Left cardiac atrium (tissue), 4 donors: ENCODE data around the gene ZBTB12. TPM values are rescaled to one million over a fixed set of nuclear protein-coding genes. Genes with fewer than 3 reads are reported as not detected.
"Not testable (repeated sequence)": the region's sequence is repeated elsewhere in the genome, so short reads cannot be mapped to it uniquely, and the experiment has no call there.

Source experiments
- ATAC-seq, 2 donors: fragments of 200-7000 bp; cut with Tn5 transposase; one replicate each; pipeline ENCODE4 v1.9.1; 2020; ENCODE audit warnings: mild to moderate bottlenecking in 2 of 2, moderate library complexity in 2 of 2
- DNase-seq: peaks from one replicate; pipeline ENCODE4 v3.0.0-alpha.2; 2020
- intact Hi-C, 2 donors: fragments of 100-400 bp; cut with DNase I; formaldehyde crosslinking; loops; one replicate each; pipeline versions ENCODE4 v1.14.1 to v1.15.1; 2022 to 2023
- total RNA-seq, 2 donors: library from RNA; stranded (reverse); fragmentation: NEBNext Ultra II Directional; extraction: Animal tissue kit (Norgen Biotek cat#: 25700); gene quantifications; one replicate each; pipeline ENCODE4 v1.2.1, GENCODE V29; 2021
- donor health status: DM: no; HTN: yes; CAD: no.
- donor health status: DM: no; HTN: yes; CAD: no; lungs with severe emphysema.
- donor health status: DM: yes; HTN: yes; CAD: no.
- donor health status: Dilated cardiomyopathy.

The ZBTB12 gene
- total RNA-seq, 2 donors from 2014 or later, result 2.5 to 4.6 TPM

DNA sequence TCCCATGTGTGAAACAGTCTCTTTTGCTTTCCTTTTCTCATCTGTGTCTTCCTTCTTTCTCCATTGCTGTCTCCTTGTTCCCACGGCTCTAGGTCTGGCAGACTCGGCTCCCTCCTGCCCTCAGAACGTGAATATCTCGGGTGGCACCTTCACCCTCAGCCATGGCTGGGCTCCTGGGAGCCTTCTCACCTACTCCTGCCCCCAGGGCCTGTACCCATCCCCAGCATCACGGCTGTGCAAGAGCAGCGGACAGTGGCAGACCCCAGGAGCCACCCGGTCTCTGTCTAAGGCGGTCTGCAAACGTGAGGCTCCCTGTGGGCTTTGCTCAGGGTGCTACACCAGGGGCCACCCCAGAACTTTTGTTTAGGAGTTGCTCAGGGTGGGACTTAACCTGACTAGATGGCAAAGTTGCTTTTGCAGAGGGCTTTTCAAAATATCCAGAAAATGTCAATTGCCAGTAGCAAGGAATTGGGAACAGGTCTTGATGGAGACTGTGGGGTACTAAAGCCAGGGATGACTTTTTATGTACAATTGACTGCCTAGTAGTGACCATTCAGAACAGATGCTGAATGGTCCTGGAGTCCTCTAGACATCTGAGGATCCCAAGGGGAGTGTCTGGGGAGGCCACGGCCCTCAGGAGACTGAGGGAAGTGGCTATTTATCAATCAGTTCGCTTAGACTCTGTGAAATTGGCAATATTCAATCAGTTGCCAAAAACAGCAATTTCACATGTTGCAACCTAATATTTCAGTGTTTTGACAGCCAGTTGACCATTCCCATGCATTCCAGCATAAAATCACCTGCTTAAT lies 26.2 kb upstream of the ZBTB12 start:
- intact Hi-C loops, result no loop called here
- DNase-seq (no peak), ATAC-seq (peak in 1 of 2 donors; percentile 12)

DNA sequence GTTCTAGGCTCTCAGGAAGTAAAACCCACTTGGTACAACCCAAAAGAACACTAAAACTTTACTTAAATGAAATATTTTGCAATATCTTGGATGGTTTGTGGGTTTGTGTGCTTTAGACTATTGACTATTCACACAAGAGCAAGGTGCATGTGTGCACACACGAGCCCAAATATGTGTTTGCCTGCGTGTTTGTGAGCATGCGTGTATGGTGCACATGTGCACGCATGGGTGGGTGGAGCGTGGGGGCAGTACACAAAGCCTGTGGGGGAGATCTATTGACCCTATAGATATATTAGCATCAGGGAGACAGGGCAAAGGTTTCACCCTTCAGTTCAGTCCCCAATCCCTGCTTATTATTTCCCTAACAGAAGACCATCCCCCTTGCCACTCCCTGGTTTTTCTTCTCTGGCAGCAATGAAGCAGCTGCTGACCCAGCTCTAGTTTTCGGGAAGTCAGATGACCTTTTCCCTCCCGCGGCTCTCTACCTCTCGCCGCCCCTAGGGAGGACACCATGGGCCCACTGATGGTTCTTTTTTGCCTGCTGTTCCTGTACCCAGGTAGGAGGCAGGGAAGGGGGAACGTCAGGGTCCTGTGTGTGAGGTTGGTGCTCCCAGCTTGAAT lies 25.5 kb upstream of the ZBTB12 start, which contains the start of gene C2:
C2 (plus strand) TSS at position 476 of the 621 bp plus-strand sequence; CDS start at position 512, 36 bp downstream.
- DNase-seq, result no peak
- peak; percentile 15 to 47 for ATAC-seq
- intact Hi-C loops, result no loop called here

DNA sequence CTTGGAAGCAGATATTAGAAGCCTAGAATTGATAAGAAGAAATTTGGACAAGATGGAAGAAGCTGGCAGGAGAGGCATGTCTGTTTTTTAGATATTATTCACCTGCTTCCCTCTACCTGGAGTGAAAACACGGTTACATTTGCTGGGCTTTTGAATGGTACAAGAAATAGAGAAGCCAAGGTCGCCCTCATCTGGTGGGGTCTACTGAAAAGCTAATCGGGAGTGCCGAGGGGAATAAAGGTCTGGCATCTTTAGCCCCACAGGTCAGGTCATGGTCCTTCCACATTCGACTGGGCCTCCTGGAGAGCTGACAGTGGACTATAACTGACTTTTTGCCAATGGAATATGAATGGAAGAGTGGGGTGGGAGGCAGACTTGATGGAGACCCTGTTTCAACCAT lies 21.1 kb upstream of the ZBTB12 start:
- no peak for DNase-seq
- ATAC-seq, result peak in 1 of 2 donors; percentile 41
- intact Hi-C loops, result no loop called here

DNA sequence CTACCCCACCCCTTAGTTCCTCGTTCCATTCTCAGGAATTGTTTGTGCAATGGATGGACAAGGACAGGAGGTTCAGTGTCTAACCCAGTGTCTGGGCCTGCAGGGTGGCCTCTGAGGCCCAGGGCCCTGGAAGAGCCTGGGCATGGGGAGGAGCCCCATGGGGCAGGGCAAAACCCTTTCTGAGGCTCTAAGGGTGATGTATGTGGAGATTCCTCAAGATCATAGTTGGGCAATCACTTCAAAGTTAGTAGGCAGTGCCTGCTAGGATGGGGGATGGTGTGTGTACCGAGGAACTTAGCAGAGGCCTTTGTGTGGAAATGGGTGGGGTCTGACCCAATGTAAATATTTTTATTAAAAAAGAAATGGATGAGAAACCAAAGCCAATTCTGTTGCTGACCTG lies 18.9 kb upstream of the ZBTB12 start:
- intact Hi-C loops, result no loop called here
- DNase-seq (no peak), ATAC-seq (peak in 1 of 2 donors; percentile 71)

DNA sequence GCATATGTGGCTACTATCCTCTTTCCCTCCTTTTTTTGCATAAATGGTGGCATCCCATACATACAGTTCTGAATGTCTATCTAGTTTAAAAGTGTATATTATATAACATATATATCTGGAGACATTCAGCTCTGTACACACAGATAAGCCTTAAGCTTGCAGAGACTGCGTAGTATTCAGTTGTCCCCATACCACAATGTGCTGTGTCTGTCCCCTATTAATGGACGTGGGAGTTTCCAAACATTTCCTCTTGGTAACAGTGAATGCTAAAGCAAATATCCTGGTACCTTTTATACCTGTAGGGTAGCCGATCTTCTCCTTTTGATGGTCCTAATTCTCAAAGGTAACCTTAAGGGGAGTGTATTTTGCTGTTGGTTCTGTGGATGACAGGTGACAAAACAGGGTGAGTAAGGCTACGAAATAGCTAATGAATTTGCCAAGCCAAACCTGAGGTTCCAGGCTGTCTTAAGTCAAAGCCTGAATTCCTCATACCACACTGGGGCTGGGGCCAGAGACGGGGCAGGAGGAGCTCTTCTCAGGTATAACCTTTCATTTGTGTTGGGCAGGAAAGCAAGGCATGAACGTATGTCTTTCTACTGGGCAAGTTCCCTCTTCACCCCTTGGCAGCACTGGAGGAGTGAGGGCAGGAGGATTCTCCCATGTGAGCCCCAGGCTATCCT lies 17.9 kb upstream of the ZBTB12 start:
- DNase-seq (no peak), ATAC-seq (no peak)
- intact Hi-C loops, result no loop called here

DNA sequence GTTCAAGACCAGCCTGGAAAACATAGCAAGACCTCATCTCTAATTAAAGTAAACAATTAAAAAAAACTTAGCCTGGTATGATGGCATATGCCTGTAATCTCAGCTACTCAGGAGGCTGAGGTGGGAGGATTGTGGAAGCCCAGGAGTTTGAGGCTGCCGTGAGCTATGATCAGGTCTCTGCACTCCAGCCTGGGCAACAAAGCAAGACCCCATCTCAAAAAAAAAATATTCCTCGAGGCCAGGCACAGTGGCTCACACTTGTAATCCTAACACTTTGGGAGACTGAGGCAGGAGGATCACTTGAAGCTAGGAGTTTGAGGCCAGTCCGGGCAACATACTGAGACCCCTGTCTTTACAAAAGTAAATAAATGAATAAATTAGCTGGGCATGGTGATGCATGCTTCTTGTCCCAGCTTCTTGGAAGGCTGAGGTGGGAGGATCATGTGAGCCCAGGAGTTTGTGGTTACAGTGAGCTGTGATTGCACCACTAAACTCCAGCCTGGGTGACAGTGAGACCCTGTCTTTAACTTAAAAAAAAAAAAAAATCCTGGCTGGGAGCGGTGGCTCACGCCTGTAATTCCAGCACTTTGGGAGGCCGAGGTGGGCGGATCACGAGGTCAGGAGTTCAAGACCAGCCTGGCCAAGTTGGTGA lies 16.3 kb upstream of the ZBTB12 start:
- intact Hi-C loops, result no loop called here
- DNase-seq, result no peak
- no peak for ATAC-seq

DNA sequence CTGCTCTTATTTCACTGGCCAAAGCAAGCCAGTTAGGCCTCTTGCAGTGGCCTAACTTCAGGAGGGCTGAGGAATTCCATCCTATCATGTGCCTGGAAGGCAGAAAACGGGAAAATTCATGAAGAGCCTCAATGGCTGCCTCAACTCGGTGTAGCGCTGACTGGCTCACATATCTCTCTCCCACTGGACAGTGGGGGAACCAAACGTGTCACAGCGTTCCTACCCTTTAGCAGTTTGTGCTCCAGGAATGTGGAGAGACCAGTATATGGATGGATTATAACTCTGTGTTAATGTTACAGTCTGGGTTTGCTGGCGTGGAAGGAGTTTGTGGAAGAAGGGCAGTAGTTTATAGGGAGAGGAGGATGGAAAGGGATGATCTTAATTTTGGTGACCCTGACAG lies 13.9 kb upstream of the ZBTB12 start:
- ATAC-seq (no peak), DNase-seq (no peak)
- intact Hi-C loops, result no loop called here

DNA sequence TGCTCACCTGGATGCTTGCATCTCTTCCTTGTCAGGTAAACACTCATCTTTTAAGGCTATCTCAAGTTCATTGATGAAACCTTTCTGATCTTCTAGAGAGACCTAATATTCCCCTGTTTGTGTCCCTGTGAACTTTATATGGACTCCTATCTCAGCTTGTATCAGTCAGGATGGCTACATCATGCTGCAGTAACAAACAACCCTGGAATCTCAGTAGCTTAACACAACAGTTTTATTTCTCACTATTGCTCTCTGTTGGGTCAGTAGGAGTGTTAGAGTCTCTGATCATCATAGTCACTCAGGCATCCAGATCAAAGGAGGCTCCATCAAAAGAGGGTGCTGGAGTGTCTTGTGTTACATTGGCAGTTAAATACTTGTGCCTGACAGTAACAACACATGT lies 13.5 kb upstream of the ZBTB12 start:
- ATAC-seq (no peak), DNase-seq (no peak)
- intact Hi-C loops, result no loop called here

DNA sequence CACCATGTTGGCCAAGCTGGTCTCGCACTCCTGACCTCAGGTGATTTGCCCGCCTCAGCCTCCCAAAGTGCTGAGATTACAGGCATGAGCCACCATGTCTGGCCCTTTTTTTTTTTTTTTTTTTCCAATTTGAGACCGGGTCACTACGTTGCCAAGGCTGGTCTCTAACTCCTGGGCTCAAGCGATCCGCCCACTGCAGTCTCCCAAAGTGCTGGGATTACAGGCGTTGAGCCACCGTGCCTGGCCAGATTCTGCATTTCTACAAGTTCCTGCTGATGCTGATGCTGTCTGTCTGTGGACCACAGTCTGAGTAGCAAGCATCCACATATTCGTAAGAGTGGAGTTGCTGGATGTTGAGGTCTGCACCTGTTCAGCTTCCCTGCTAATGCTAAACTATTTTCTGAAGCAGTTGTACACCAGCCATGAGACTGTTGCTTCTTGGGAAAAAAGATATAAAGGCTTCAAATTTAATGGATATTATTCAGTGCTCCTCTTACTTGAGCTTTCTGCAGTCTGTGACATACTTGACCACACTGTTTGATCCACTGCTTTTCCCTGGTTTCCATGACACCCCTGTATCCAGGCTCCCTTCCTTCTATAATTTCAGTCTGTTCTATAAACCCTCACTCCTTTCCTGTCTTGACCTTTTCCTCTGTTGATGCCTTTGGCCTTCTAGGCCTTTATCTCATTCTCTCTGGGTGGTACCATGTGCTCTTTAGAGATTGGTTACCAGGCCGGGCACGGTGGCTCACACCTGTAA lies 10.1 kb upstream of the ZBTB12 start:
- ATAC-seq (no peak), DNase-seq (no peak)
- intact Hi-C loops, result no loop called here

DNA sequence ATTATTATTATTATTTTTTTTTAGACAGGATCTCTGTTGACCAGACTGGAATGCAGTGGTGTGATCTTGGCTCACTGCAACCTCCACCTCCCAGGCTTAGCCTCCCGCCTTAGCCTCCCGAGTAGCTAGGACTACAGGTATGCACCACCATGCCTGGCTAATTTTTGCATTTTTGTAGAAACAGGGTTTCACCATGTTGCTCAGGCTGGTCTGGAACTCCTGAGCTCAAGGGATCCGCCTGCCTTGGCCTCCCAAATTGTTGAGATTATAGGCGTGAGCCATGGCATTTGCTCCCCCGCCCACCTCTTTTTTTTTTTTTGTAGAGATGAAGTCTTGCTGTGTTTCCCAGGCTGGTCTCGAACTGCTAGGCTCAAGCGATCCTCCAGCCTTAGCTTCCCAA lies 7.4 kb upstream of the ZBTB12 start:
- not testable (repeated sequence) for DNase-seq, ATAC-seq
- intact Hi-C loops, result loop anchor here in 1 of 2 donors (5.0 kb wide), 1 partner anchor 38 kb away; the partner anchor contains the start of gene CFB

DNA sequence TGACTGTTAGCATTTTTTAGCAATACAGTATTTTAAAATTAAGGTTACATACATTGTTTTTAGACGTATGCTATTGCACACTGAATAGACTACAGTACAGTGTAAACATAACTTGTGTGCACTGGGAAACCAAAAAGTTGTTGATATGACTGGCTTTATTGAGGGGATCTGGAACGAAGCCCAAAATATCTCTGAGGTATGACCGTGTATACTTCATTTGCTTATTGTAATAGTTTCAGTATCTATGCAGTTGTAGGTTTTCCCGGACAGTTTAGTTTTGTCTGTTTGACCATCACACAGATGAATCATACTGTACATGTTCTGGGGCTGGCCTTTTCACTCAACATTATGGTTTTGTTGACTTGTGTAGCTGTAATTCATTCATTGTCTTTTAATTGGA lies 6.9 kb upstream of the ZBTB12 start:
- intact Hi-C loops, result loop anchor here in 1 of 2 donors (5.0 kb wide), 1 partner anchor 39 kb away; the partner anchor contains the start of gene CFB
- ATAC-seq, result no peak

DNA sequence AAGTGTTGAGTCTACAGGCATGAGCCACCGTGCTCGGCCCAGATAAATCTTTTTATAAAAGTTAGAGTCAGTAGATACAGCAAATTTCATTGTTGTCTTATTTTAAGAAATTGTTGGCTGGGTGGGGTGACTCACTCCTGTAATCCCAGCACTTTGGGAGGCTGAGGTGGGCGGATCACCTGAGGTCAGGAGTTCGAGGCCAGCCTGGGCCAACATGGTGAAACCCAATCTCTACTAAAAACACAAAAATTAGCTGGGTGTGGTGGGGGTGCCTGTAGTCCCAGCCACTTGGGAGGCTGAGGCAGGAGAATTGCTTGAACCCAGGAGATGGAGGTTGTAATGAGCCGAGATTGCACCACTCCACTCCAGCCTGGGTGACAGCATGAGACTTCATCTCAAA lies 6.4 kb upstream of the ZBTB12 start:
- DNase-seq, ATAC-seq: not testable (repeated sequence)
- intact Hi-C loops, result loop anchor here in 1 of 2 donors (5.0 kb wide), 1 partner anchor 39 kb away; the partner anchor contains the start of gene CFB

More for the DNA sequence above, 6.9 kb upstream of the ZBTB12 start:
- no peak for DNase-seq

DNA sequence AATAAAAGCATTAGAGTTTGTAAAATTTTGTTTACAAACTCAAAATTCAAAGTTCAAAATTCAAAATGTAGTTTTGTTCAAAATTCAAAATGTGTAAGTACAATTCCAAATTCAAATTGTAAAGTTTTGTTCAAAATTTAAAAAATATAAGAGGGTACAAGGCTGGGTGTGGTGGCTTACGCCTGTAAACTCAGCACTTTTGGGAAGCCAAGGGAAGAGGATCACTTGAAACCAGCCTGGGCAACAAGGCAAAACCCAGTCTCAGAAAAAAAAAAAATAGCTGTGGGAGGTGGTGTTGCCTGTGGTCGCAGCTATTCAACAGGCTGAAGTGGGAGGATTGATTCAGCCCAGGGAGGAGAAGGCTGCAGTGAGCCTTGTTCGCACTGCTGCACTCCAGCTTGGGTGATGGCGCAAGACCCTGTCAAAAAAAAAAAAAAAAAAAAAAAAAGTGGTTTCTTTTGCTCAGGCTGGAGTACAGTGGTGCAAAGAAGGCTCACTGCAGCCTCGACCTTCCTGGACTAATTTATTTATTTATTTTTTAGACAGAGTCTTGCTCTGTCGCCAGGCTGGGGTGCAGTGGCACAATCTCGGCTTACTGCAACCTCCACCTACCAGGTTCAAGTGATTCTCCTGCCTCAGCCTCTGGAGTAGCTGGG lies 5.4 kb upstream of the ZBTB12 start:
- intact Hi-C loops, result loop anchor here in 1 of 2 donors (5.0 kb wide), 1 partner anchor 40 kb away; the partner anchor contains the start of gene CFB
- DNase-seq (no peak), ATAC-seq (peak; percentile 61 to 62)

DNA sequence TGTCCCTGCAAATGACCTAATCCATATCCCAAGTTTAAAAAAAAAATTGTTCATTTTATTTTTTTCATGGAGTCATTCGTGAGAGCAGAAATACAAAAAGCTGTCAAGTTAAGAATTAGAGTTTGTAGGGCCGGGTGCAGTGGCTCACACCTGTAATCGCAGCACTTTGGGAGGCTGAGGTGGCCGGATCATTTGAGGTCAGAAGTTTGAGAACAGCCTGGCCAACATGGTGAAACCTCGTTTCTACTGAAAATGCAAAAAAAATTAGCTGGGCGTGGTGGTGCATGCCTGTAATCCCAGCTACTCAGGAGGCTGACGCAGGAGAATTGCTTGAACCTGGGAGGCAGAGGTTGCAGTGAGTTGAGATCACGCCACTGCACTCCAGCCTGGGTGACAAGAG lies 4.8 kb upstream of the ZBTB12 start:
- intact Hi-C loops, result loop anchor here in 1 of 2 donors (5.0 kb wide), 1 partner anchor 41 kb away; the partner anchor contains the start of gene CFB
- ATAC-seq, DNase-seq: not testable (repeated sequence)

DNA sequence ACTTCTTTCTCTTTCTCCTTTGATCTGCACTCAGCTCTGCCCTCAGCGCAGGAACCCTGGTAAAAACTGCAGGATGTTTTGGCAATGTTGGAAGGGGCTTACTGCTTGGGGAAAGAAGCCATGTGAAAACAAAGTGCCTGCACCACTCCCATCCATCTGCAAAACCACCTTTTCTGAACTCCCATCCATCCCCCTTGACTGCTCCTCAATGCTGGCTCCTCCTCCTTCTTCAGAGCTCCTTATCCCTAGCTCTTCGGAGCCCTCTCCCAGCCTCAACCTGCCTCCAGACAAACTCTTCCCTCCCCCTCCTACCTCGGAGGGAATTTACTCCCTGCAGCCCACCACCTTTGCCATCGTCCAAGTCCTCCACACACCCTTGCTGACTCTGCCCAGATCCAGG lies 4.2 kb upstream of the ZBTB12 start:
- intact Hi-C loops, result loop anchor here in 1 of 2 donors (5.0 kb wide), 1 partner anchor 41 kb away; the partner anchor contains the start of gene CFB
- no peak for ATAC-seq
- no peak for DNase-seq

DNA sequence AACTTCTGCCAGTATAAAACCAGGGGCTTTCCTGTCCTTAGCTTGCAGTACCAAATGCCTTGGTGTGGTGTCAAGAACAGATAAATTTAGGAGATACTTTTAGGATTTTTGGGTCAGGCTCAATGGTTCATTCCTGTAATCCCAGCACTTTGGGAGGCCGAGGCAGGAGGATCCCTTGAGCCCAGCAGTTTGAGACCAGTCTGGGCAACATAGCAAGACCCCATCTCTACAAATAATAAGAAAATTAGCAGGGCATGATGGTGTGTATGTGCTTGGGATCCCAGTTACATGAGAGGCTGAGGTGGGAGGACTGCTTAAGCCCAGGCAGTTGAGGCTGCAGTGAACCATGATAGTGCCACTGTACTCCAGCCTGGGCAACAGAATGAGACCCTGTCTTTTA lies 3.2 kb upstream of the ZBTB12 start:
- DNase-seq, result no peak
- no peak for ATAC-seq
- intact Hi-C loops, result loop anchor here in 1 of 2 donors (5.0 kb wide), 1 partner anchor 42 kb away; the partner anchor contains the start of gene CFB

DNA sequence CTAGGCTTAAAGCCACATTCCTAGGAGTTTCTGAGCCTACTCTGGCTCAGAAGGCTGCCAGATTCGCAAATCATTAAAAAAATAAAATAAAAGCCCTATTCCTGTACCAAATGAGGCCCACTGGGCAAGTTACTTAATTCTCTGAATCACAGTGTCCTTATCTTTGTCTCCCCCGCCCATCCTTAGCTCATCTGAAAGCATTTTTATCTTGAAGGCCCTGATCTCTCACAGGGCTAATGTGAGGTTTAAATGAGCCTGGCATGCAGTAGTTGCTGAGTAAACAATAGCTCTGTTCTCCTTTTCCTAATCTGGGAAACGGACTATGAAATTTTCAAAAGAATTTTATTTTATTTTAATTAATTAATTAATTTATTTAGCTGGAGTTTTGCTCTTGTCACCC lies 2.1 kb upstream of the ZBTB12 start:
- intact Hi-C loops, result no loop called here
- ATAC-seq (peak in 1 of 2 donors; percentile 7), DNase-seq (no peak)
